HUES64 (cell line): ENCODE measurements around the gene SERTM2. TPM values are rescaled to one million over a fixed set of nuclear protein-coding genes. Genes with fewer than 3 reads are reported as not detected.

ENCODE experiments used
- H3K27ac ChIP-seq: 2 replicates; pipeline ENCODE4 v1.7.0; 2013; ENCODE audit warnings: low read depth, low read length, inconsistent platforms
- H3K27me3 ChIP-seq: 2 replicates; pipeline ENCODE4 v1.6.1; 2013; ENCODE audit warnings: mild to moderate bottlenecking, low read length; ENCODE audit not compliant: insufficient read depth
- H3K36me3 ChIP-seq: 2 replicates; pipeline ENCODE4 v1.6.1; 2013; ENCODE audit warnings: mild to moderate bottlenecking, low read length; ENCODE audit not compliant: insufficient read depth
- H3K4me1 ChIP-seq: 2 replicates; pipeline ENCODE4 v1.6.1; 2013; ENCODE audit warnings: mild to moderate bottlenecking, low read length, moderate library complexity; ENCODE audit not compliant: insufficient read depth
- H3K4me3 ChIP-seq: 2 replicates; pipeline ENCODE4 v1.5.1; 2013; ENCODE audit warnings: mild to moderate bottlenecking, low read length, moderate library complexity
- H3K9ac ChIP-seq: 2 replicates; pipeline ENCODE4 v1.6.1; 2013; ENCODE audit warnings: mild to moderate bottlenecking, low read depth, low read length
- H3K9me3 ChIP-seq: 2 replicates; pipeline ENCODE4 v1.6.1; 2013; ENCODE audit warnings: low read depth, low read length; ENCODE audit not compliant: insufficient read depth
- WGBS: fragments of 150-250, 120-280 bp; methylation state at CpG from one replicate; pipeline ENCODE4 v1.1.7; 2013; ENCODE audit warnings: missing lambda C conversion rate; 5-methylcytosine and 5-hydroxymethylcytosine counted together
- polyA plus RNA-seq, 2 experiments: library from polyadenylated mRNA; stranded (reverse); fragments of 50-300 nt; gene quantifications; one replicate each; pipeline ENCODE4 v1.2.3, GENCODE V29; 2013

The SERTM2 gene
- polyA plus RNA-seq (2013, experiment 1 of 2) = 0.70 TPM
- polyA plus RNA-seq (2013, experiment 2 of 2) = 0.44 TPM

- H3K4me1 ChIP-seq = peaks cover 28% of the 10 kb centered on the region
- no peaks in the 10 kb centered on the region for H3K9me3 ChIP-seq
- H3K27ac ChIP-seq = peak within 1 kb of the TSS; percentile 47; the same call in 1 of the 2 replicates
- H3K9ac ChIP-seq = peak within 1 kb of the TSS; percentile 47; the same call in 1 of the 2 replicates
- H3K36me3 ChIP-seq = no peaks in the 10 kb centered on the region
- WGBS = 3% methylated on average over 3 of the region's 3 CpGs
- peak within 1 kb of the TSS; percentile 28; the same call in 1 of the 2 replicates for H3K4me3 ChIP-seq
- no peaks in the 10 kb centered on the region for H3K27me3 ChIP-seq
Observed at GRCh38 chrX:111511477-111511876, at the start of gene SERTM2. SERTM2 (plus strand) TSS chrX:111511645; CDS start chrX:111518858, 7,213 bp downstream.

- Histone ChIP-seq H3K9me3 (no peaks in the 10 kb centered on the region), H3K36me3 (no peaks in the 10 kb centered on the region), H3K9ac (no peak overlapping the region), H3K27me3 (no peaks in the 10 kb centered on the region), H3K27ac (peak overlapping the region; percentile 73; the same call in 1 of the 2 replicates), H3K4me3 (no peak overlapping the region), H3K4me1 (peaks cover 11% of the 10 kb centered on the region)
- WGBS = 9% methylated on average over 1 of the region's 1 CpG
Observed at GRCh38 chrX:111465669-111466068, 45.8 kb upstream of the SERTM2 start.

GRCh38 chrX:111467896-111468295 is 43.5 kb upstream of the SERTM2 start:
- Histone ChIP-seq H3K36me3 (no peaks in the 10 kb centered on the region), H3K27me3 (no peaks in the 10 kb centered on the region), H3K9me3 (no peaks in the 10 kb centered on the region), H3K4me1 (peaks cover 11% of the 10 kb centered on the region), H3K27ac (no peak overlapping the region), H3K4me3 (no peak overlapping the region), H3K9ac (no peak overlapping the region)
- WGBS = 85% methylated on average over 1 of the region's 1 CpG

- Histone ChIP-seq H3K9ac (no peak overlapping the region), H3K36me3 (no peaks in the 10 kb centered on the region), H3K4me3 (no peak overlapping the region), H3K27ac (no peak overlapping the region), H3K27me3 (no peaks in the 10 kb centered on the region), H3K9me3 (no peaks in the 10 kb centered on the region), H3K4me1 (peaks cover 7% of the 10 kb centered on the region; the same call in 1 of the 2 replicates)
- 92% methylated on average over 2 of the region's 2 CpGs for WGBS
Observed at GRCh38 chrX:111470681-111471403, 40.6 kb upstream of the SERTM2 start.

GRCh38 chrX:111481896-111482295 is 29.5 kb upstream of the SERTM2 start:
- H3K4me1 ChIP-seq = no peaks in the 10 kb centered on the region
- no peaks in the 10 kb centered on the region for H3K36me3 ChIP-seq
- no peaks in the 10 kb centered on the region for H3K27me3 ChIP-seq
- H3K4me3 ChIP-seq = no peak overlapping the region
- no peak overlapping the region for H3K9ac ChIP-seq
- H3K27ac ChIP-seq = no peak overlapping the region
- no peaks in the 10 kb centered on the region for H3K9me3 ChIP-seq

GRCh38 chrX:111483135-111483534 is 28.3 kb upstream of the SERTM2 start:
- 60% methylated on average over 2 of the region's 2 CpGs for whole genome bisulfite sequencing
- H3K4me3 ChIP-seq = no peak overlapping the region
- no peak overlapping the region for H3K9ac ChIP-seq
- H3K27ac ChIP-seq = no peak overlapping the region
- H3K36me3 ChIP-seq = no peaks in the 10 kb centered on the region
- no peaks in the 10 kb centered on the region for H3K4me1 ChIP-seq
- no peaks in the 10 kb centered on the region for H3K9me3 ChIP-seq
- H3K27me3 ChIP-seq = no peaks in the 10 kb centered on the region

GRCh38 chrX:111483881-111484280 is 27.6 kb upstream of the SERTM2 start:
- Histone ChIP-seq H3K9me3 (no peaks in the 10 kb centered on the region), H3K27ac (no peak overlapping the region), H3K4me3 (no peak overlapping the region), H3K9ac (no peak overlapping the region), H3K27me3 (no peaks in the 10 kb centered on the region), H3K36me3 (no peaks in the 10 kb centered on the region), H3K4me1 (no peaks in the 10 kb centered on the region)

GRCh38 chrX:111490688-111491087 is 20.8 kb upstream of the SERTM2 start:
- Histone ChIP-seq H3K27ac (no peak overlapping the region), H3K27me3 (no peaks in the 10 kb centered on the region), H3K9me3 (no peaks in the 10 kb centered on the region), H3K4me1 (no peaks in the 10 kb centered on the region), H3K4me3 (no peak overlapping the region), H3K9ac (no peak overlapping the region), H3K36me3 (no peaks in the 10 kb centered on the region)

GRCh38 chrX:111492085-111492484 is 19.4 kb upstream of the SERTM2 start:
- H3K27ac ChIP-seq = no peak overlapping the region
- H3K4me1 ChIP-seq = no peaks in the 10 kb centered on the region
- no peak overlapping the region for H3K9ac ChIP-seq
- 91% methylated on average over 4 of the region's 4 CpGs for WGBS
- no peak overlapping the region for H3K4me3 ChIP-seq
- no peaks in the 10 kb centered on the region for H3K9me3 ChIP-seq
- no peaks in the 10 kb centered on the region for H3K36me3 ChIP-seq
- no peaks in the 10 kb centered on the region for H3K27me3 ChIP-seq

- H3K9me3 ChIP-seq = no peaks in the 10 kb centered on the region
- no peak overlapping the region for H3K9ac ChIP-seq
- no peaks in the 10 kb centered on the region for H3K36me3 ChIP-seq
- H3K27me3 ChIP-seq = no peaks in the 10 kb centered on the region
- no peaks in the 10 kb centered on the region for H3K4me1 ChIP-seq
- no peak overlapping the region for H3K4me3 ChIP-seq
- 85% methylated on average over 3 of the region's 3 CpGs for WGBS
- no peak overlapping the region for H3K27ac ChIP-seq
Observed at GRCh38 chrX:111498538-111499103, 12.8 kb upstream of the SERTM2 start.

GRCh38 chrX:111503485-111503993 is 7.9 kb upstream of the SERTM2 start:
- no peak overlapping the region for H3K9ac ChIP-seq
- no peaks in the 10 kb centered on the region for H3K4me1 ChIP-seq
- no peaks in the 10 kb centered on the region for H3K36me3 ChIP-seq
- no peak overlapping the region for H3K4me3 ChIP-seq
- no peaks in the 10 kb centered on the region for H3K27me3 ChIP-seq
- 82% methylated on average over 2 of the region's 2 CpGs for WGBS
- no peak overlapping the region for H3K27ac ChIP-seq
- no peaks in the 10 kb centered on the region for H3K9me3 ChIP-seq
